Natural killer cell treated with Interleukin-12 subunit alpha and Interleukin-12 subunit beta and Interleukin-15 and Interleukin-18, amount 100 ng/mL, for 72 hours (primary cell): ENCODE data around the gene THOC2. TPM values are rescaled to one million over a fixed set of nuclear protein-coding genes. Genes with fewer than 3 reads are reported as not detected.

ENCODE experiments used
- ATAC-seq, 2 donors: fragments of 150-1000 bp; cut with Tn5 transposase in 1 of 2; sonication (Bioruptor Pico), chemical (Tn5 transposase) in 1 of 2; 2 replicates each; pipeline ENCODE4 v1.10.0; 2021
- DNase-seq: peaks from one replicate; pipeline ENCODE4 v3.0.0; 2022; ENCODE audit warnings: low spot score
- H3K27ac Mint-ChIP-seq, 2 donors: 1 replicate in 1 of 2; 2 replicates in 1 of 2; pipeline ENCODE4 v1.8.0; 2022; ENCODE audit warnings: mixed read lengths in 2 of 2, mild to moderate bottlenecking in 1 of 2, moderate library complexity in 1 of 2
- H3K27me3 Mint-ChIP-seq, 2 donors: 1 replicate in 1 of 2; 2 replicates in 1 of 2; pipeline ENCODE4 v1.8.0; 2022; ENCODE audit warnings: mixed read lengths in 2 of 2
- H3K36me3 Mint-ChIP-seq: one replicate; pipeline ENCODE4 v1.8.0; 2022; ENCODE audit warnings: mixed read lengths
- H3K4me1 Mint-ChIP-seq, 2 donors: 1 replicate in 1 of 2; 2 replicates in 1 of 2; pipeline ENCODE4 v1.8.0; 2022; ENCODE audit warnings: low read depth in 2 of 2, mixed read lengths in 2 of 2, mild to moderate bottlenecking in 1 of 2
- H3K4me3 Mint-ChIP-seq: one replicate; pipeline ENCODE4 v1.8.0; 2022; ENCODE audit warnings: mixed read lengths
- H3K9me3 Mint-ChIP-seq: 2 replicates; pipeline ENCODE4 v1.8.0; 2022; ENCODE audit warnings: mixed read lengths
- total RNA-seq, 2 donors: library from RNA; stranded (reverse); gene quantifications; one replicate each; pipeline ENCODE4 v1.2.3, GENCODE V29; 2022

The THOC2 gene
- total RNA-seq, 2 donors from 2014 or later = 96.5 to 98.2 TPM

GRCh38 chrX:123550829-123551228 is 182.0 kb downstream of the THOC2 start:
- Mint-ChIP-seq H3K36me3 (no peaks in the 10 kb centered on the region), H3K4me3 (no peak overlapping the region), H3K27ac (no peak overlapping the region), H3K9me3 (no peaks in the 10 kb centered on the region), H3K27me3 (peaks cover 0 to 2% of the 10 kb centered on the region in 2 donors), H3K4me1 (no peaks in the 10 kb centered on the region)
- DNase-seq (no peak), ATAC-seq (no peak)

Other genes with a start within 250 kb of the THOC2 start
- gene XIAP, start 127.0 kb upstream of the THOC2 start, total RNA-seq = 10 to 100 TPM; 56.1 to 63.8 TPM
- 10 to 100 TPM; 89.4 to 96.9 TPM for gene STAG2, start 228.7 kb upstream of the THOC2 start, total RNA-seq